Vagina (tissue), 2 donors: ENCODE measurements around the gene DSCAML1.

ENCODE experiments used
- POLR2A ChIP-seq, 2 donors: fragments of 450-650 bp; IDR thresholded peaks; one replicate each; pipeline ENCODE4 v1.6.1; 2017; ENCODE audit warnings: antibody characterized with exemption in 2 of 2, mild to moderate bottlenecking in 2 of 2, moderate library complexity in 2 of 2
- POLR2AphosphoS5 ChIP-seq, 2 donors: sonication (generic); formaldehyde crosslinking; IDR thresholded peaks; one replicate each; pipeline ENCODE4 v1.9.0; 2017; ENCODE audit warnings: antibody characterized with exemption in 2 of 2, mild to moderate bottlenecking in 2 of 2, low read depth in 1 of 2; ENCODE audit not compliant: insufficient read depth in 1 of 2
- TF ChIP-seq, protein P1 (sequence below), 3 experiments: fragments of 450-650 bp in 2 of 3; fragments of 200-600 bp in 1 of 3; sonication (generic) in 1 of 3; IDR thresholded peaks; one replicate each; pipeline ENCODE4 v1.5.1; 2017 to 2019; ENCODE audit warnings: antibody characterized with exemption in 3 of 3, mild to moderate bottlenecking in 2 of 3, moderate library complexity in 2 of 3

DNA sequence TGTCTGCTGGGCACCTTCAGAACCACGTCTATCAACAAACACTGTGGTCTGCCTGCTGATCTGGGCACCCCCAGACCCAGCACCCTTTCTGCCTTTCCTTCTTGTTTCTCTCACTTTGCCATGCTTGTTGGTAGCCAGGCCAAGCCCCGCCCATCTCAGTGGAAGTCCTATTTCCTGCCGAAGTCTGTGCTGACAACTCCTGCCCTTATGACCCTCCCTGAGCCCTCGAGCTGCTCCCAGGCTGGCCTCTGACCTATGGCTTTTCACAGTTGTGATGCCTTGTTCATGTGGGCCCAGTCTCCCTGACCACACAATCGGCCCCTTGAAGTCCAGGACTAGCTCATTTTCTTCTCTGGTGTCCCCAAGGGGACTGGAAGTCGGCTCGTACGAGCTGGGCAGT is 132.1 kb downstream of the DSCAML1 start:
- TF ChIP-seq, protein P1, sequence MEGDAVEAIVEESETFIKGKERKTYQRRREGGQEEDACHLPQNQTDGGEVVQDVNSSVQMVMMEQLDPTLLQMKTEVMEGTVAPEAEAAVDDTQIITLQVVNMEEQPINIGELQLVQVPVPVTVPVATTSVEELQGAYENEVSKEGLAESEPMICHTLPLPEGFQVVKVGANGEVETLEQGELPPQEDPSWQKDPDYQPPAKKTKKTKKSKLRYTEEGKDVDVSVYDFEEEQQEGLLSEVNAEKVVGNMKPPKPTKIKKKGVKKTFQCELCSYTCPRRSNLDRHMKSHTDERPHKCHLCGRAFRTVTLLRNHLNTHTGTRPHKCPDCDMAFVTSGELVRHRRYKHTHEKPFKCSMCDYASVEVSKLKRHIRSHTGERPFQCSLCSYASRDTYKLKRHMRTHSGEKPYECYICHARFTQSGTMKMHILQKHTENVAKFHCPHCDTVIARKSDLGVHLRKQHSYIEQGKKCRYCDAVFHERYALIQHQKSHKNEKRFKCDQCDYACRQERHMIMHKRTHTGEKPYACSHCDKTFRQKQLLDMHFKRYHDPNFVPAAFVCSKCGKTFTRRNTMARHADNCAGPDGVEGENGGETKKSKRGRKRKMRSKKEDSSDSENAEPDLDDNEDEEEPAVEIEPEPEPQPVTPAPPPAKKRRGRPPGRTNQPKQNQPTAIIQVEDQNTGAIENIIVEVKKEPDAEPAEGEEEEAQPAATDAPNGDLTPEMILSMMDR (IDR thresholded peaks at IDR 0.05) = no peak
- TF ChIP-seq POLR2A (IDR thresholded peaks at IDR 0.05) (no peak), POLR2AphosphoS5 (IDR thresholded peaks at IDR 0.05; ENCODE audit: insufficient read depth in 1 of 2, low read depth in 1 of 2) (no peak)
